Measurements from ENCODE around the gene CFAP107. TPM values are rescaled to one million over a fixed set of nuclear protein-coding genes. Genes with fewer than 3 reads are reported as not detected.
"Not testable (repeated sequence)": the region's sequence is repeated elsewhere in the genome, so short reads cannot be mapped to it uniquely, and the experiment has no call there.

CFAP107 gene
- total RNA-seq, 1 donor from 2014 or later: not detected

DNA sequence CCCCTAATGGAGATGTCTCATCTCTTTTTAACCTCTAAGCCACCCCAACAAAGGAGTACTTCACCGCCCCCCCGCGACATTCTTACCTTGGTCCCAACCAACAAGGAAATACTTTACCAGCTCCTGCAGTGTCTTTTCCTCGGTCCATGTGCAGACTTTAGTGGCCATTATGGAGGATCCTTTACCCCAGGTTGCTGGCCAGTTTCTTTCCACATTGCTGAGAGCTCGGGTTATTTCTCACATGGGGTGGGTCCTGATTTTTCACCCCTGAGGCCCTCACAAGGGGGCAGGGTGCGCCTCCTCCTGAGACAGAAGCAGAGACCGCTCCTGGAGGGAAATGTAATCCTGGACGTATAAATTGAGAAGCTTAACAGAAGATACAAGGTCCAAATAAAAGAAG is 33.1 kb upstream of the CFAP107 start:
- no peak for DNase-seq
- no peak for ATAC-seq (ENCODE audit: low read depth)
- H3K4me3 Mint-ChIP-seq: no peak overlapping the region
- ChIA-PET CTCF (no interaction called here), POLR2A (no interaction called here)
- no peaks in the 10 kb centered on the region for H3K4me1 Mint-ChIP-seq
- no peaks in the 10 kb centered on the region for H3K36me3 Mint-ChIP-seq (ENCODE audit: low read depth)
- intact Hi-C loops (cut with micrococcal nuclease): no loop called here
- no peaks in the 10 kb centered on the region for H3K9me3 Mint-ChIP-seq
- no peak overlapping the region for H3K27ac Mint-ChIP-seq
- TF ChIP-seq, protein P1, sequence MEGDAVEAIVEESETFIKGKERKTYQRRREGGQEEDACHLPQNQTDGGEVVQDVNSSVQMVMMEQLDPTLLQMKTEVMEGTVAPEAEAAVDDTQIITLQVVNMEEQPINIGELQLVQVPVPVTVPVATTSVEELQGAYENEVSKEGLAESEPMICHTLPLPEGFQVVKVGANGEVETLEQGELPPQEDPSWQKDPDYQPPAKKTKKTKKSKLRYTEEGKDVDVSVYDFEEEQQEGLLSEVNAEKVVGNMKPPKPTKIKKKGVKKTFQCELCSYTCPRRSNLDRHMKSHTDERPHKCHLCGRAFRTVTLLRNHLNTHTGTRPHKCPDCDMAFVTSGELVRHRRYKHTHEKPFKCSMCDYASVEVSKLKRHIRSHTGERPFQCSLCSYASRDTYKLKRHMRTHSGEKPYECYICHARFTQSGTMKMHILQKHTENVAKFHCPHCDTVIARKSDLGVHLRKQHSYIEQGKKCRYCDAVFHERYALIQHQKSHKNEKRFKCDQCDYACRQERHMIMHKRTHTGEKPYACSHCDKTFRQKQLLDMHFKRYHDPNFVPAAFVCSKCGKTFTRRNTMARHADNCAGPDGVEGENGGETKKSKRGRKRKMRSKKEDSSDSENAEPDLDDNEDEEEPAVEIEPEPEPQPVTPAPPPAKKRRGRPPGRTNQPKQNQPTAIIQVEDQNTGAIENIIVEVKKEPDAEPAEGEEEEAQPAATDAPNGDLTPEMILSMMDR (IDR thresholded peaks at IDR 0.05): no peak
- H3K27me3 Mint-ChIP-seq: peaks cover 14% of the 10 kb centered on the region

DNA sequence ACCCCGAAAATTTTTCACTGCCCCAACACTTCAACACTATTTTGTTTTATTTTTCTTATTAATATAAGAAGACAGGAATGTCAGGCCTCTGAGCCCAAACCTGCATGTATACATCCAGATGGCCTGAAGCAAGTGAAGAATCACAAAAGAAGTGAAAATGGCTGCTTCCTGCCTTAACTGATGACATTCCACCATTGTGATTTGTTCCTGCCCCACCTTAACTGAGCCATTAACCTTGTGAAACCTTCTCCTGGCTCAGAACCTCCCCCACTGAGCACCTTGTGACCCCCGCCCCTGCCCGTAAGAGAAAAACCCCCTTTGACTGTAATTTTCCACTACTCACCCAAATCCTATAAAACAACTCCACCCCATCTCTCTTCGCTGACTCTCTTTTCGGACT is 32.3 kb upstream of the CFAP107 start:
- H3K36me3 Mint-ChIP-seq (ENCODE audit: low read depth); CTCF ChIA-PET; POLR2A ChIA-PET; H3K9me3 Mint-ChIP-seq; ATAC-seq (ENCODE audit: low read depth); H3K27ac Mint-ChIP-seq; H3K4me1 Mint-ChIP-seq; H3K4me3 Mint-ChIP-seq; intact Hi-C loops (cut with micrococcal nuclease); DNase-seq: not testable (repeated sequence)
- H3K27me3 Mint-ChIP-seq: peaks cover 14% of the 10 kb centered on the region

DNA sequence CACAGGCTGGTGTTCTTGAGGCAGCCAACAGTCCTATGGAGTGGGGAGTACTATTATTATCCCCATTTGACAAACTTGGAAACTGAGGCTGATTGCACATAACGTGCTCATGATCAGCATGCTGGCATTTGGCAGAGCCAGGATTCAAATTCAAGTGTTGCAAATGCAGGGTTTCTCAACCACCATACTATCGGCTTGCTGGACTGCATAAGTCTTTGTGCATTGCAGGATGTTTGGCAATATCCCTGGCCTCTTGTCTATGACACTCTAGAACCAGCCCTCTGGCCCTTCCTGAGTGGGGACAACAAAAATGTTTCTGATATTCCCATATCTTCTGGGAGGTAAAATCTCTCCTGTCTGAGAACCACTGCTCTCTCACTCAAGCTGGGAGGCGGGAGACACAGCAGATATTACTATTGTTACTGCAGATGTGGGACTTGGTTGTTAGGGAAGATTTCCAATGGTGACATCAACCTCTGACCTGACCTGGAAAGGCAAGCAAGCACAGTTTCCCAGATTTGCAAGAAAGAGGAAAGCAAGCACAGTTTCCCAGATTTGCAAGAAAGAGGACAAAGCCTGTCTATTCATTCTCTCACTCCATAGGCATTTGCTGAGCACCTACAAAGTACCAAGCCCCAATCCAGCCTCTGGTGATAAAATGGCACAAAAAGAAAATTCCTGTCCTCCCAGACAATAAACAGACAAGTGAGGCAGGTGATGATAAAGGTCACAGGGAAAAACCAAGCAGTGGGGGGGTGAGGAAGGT is 31.1 kb upstream of the CFAP107 start:
- Mint-ChIP-seq H3K27me3 (peaks cover 16% of the 10 kb centered on the region), H3K36me3 (ENCODE audit: low read depth) (no peaks in the 10 kb centered on the region), H3K27ac (no peak overlapping the region), H3K9me3 (no peaks in the 10 kb centered on the region), H3K4me1 (no peaks in the 10 kb centered on the region), H3K4me3 (no peak overlapping the region)
- intact Hi-C loops (cut with micrococcal nuclease): no loop called here
- ATAC-seq (ENCODE audit: low read depth) (no peak), DNase-seq (no peak)
- POLR2A ChIA-PET: no interaction called here
- TF ChIP-seq, protein P1 (IDR thresholded peaks at IDR 0.05): no peak
- CTCF ChIA-PET: no interaction called here

DNA sequence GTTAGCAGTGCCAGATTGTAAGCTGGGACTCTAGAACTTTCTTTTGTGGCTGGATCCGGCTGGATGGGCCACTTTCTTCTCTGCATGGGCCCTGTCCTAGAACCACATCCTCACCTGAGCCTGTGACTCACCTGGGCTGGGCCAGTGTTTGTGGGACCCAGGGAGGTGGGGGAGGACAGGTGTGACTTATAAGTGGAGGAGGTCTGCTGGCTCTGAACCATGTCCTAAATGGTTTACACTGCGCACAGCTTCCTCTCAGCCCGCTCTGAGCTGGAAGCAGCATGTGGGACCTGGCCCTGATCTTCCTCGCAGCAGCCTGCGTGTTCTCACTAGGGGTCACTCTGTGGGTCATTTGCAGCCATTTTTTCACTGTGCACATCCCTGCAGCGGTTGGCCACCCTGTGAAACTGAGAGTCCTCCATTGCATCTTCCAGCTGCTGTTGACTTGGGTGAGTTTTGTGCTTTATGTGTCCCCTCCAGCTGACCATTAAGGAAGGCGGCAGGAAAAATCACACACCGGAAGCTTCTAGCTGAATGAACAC is 30.0 kb upstream of the CFAP107 start, which contains the start of gene AADACL3:
Gene AADACL3, plus strand, starts transcription at position 215 of the 542 bp plus-strand sequence. Its CDS starts 67 bp downstream, at position 282.
- DNase-seq: no peak
- ATAC-seq (ENCODE audit: low read depth): no peak
- TF ChIP-seq, protein P1 (IDR thresholded peaks at IDR 0.05): no peak
- Mint-ChIP-seq H3K36me3 (ENCODE audit: low read depth) (no peaks in the 10 kb centered on the region), H3K27ac (no peak within 1 kb of the TSS), H3K4me1 (no peaks in the 10 kb centered on the region), H3K4me3 (no peak within 1 kb of the TSS), H3K27me3 (peaks cover 14% of the 10 kb centered on the region), H3K9me3 (no peaks in the 10 kb centered on the region)
- ChIA-PET CTCF (no interaction called here), POLR2A (interaction anchor here (0.6 kb wide), 1 partner anchor 27 kb away, joined by 3 read pairs; no protein-coding TSS in a partner anchor)
- intact Hi-C loops (cut with micrococcal nuclease): no loop called here

DNA sequence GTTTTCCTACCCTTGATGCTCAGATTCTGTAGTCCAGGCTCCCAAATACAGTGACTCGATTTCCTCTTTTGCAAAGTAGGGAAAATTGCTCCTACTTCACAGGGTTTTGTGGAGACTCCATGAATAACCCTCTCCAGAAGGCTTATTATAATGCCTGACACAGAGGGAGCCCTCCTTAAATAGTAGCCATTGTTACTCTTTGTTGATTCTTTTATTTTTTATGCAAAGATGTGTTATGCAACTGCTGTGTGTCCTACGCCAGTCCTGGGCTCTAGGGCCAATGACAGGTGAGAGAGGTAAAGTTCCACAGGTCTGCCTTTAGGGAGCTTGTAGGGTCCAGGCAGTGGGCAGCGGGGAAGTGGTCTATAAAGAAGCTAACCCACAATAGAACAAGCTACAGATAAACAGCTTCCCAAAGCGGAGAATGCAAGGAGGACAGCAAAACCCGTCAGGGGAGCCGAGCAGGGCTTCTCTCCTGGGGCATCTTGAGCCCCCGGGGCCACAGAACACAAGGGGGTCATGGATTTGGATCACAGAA is 28.6 kb upstream of the CFAP107 start:
- Mint-ChIP-seq H3K9me3 (no peaks in the 10 kb centered on the region), H3K4me1 (no peaks in the 10 kb centered on the region), H3K27ac (no peak overlapping the region), H3K36me3 (ENCODE audit: low read depth) (no peaks in the 10 kb centered on the region), H3K4me3 (no peak overlapping the region), H3K27me3 (peaks cover 9% of the 10 kb centered on the region)
- DNase-seq (no peak), ATAC-seq (ENCODE audit: low read depth) (no peak)
- ChIA-PET CTCF (no interaction called here), POLR2A (no interaction called here)
- TF ChIP-seq, protein P1 (IDR thresholded peaks at IDR 0.05): no peak
- intact Hi-C loops (cut with micrococcal nuclease): no loop called here

All from activated B cell treated with CpG ODN at 0.5 μM for 24 hours (primary cell).